Uterus (tissue), 4 donors: ENCODE measurements around the gene NBPF15. TPM values are rescaled to one million over a fixed set of nuclear protein-coding genes. Genes with fewer than 3 reads are reported as not detected.
A peak's percentile ranks its signal among the peaks of the same experiment; 100 is the strongest.
"Not testable (repeated sequence)": the region's sequence is repeated elsewhere in the genome, so short reads cannot be mapped to it uniquely, and the experiment has no call there.

Experiments used
- DNase-seq, 2 donors: peaks; one replicate each; pipeline ENCODE4 v3.0.0-alpha.2; 2019 to 2020
- H3K27ac ChIP-seq, 2 donors: fragments of 200-600 bp; sonication (generic); 1 replicate in 1 of 2; 2 replicates in 1 of 2; pipeline ENCODE4 v1.5.1; 2016 to 2018
- H3K27me3 ChIP-seq, 2 donors: fragments of 200-600 bp; sonication (generic); one replicate each; pipeline ENCODE4 v1.5.1; 2018 to 2019; ENCODE audit warnings: control low read depth in 1 of 2
- H3K36me3 ChIP-seq, 2 donors: fragments of 200-600 bp; sonication (generic); one replicate each; pipeline ENCODE4 v1.5.1; 2019; ENCODE audit warnings: control low read depth in 1 of 2
- H3K4me1 ChIP-seq, 2 donors: fragments of 200-600 bp; sonication (generic); one replicate each; pipeline ENCODE4 v1.5.1; 2018 to 2019; ENCODE audit warnings: control low read depth in 1 of 2
- H3K4me3 ChIP-seq, 2 donors: fragments of 200-600 bp; sonication (generic); 1 replicate in 1 of 2; 2 replicates in 1 of 2; pipeline ENCODE4 v1.5.1; 2018 to 2019; ENCODE audit warnings: mild to moderate bottlenecking in 1 of 2
- H3K9me3 ChIP-seq, 2 donors: fragments of 200-600 bp; sonication (generic); one replicate each; pipeline ENCODE4 v1.5.1; 2019; ENCODE audit warnings: control low read depth in 1 of 2
- POLR2A ChIP-seq, 2 donors: fragments of 450-650 bp; IDR thresholded peaks; one replicate each; pipeline ENCODE4 v1.6.1; 2016; ENCODE audit warnings: antibody characterized with exemption in 2 of 2, mild to moderate bottlenecking in 1 of 2, moderate library complexity in 1 of 2
- intact Hi-C: fragments of 100-400 bp; cut with DNase I; formaldehyde crosslinking; loops from one replicate; pipeline ENCODE4 v1.15.1; 2023; ENCODE audit warnings: low total_unique reads
- total RNA-seq, 4 donors: library from RNA; depleted of rRNA in 3 of 4; stranded (reverse); fragments of >200 nt in 3 of 4; gene quantifications; one replicate each; pipeline versions ENCODE4 v1.1.0 to v1.2.4, GENCODE V29; 2014 to 2023
- donor health status: DM: yes; HTN: yes; CAD: no.

The NBPF15 gene
- 10 to 100 TPM in 3 of 4 donors, 1 to 10 TPM in 1; 8.5 to 57.0 (median 32.4) TPM for total RNA-seq

- Histone ChIP-seq H3K4me3 (peak within 1 kb of the TSS; percentile 58 to 68), H3K27ac (peak within 1 kb of the TSS; percentile 72 to 83)
- H3K9me3 ChIP-seq, H3K4me1 ChIP-seq, intact Hi-C loops, H3K36me3 ChIP-seq, H3K27me3 ChIP-seq: not testable (repeated sequence)
- DNase-seq = peak; percentile 66 to 74
- TF ChIP-seq POLR2A (IDR thresholded peaks at IDR 0.05) = peak in 1 of 2 donors; percentile 29
Measured at GRCh38 chr1:144461136-144461759, at the start of gene NBPF15. Gene NBPF15 (minus strand): TSS chr1:144461669. CDS start chr1:144440003, 21,666 bp downstream.

GRCh38 chr1:144496429-144496828 is 35.0 kb upstream of the NBPF15 start:
- H3K4me3 ChIP-seq, H3K27me3 ChIP-seq, DNase-seq, H3K27ac ChIP-seq, H3K4me1 ChIP-seq, intact Hi-C loops, H3K36me3 ChIP-seq, H3K9me3 ChIP-seq: not testable (repeated sequence)

- H3K4me3 ChIP-seq, H3K9me3 ChIP-seq, H3K36me3 ChIP-seq, H3K4me1 ChIP-seq, intact Hi-C loops, H3K27me3 ChIP-seq, DNase-seq, H3K27ac ChIP-seq: not testable (repeated sequence)
Measured at GRCh38 chr1:144494130-144494529, 32.7 kb upstream of the NBPF15 start.

- H3K36me3 ChIP-seq = not testable (repeated sequence)
Measured at GRCh38 chr1:144490394-144490793, 28.9 kb upstream of the NBPF15 start.

GRCh38 chr1:144487002-144487401 is 25.5 kb upstream of the NBPF15 start:
- H3K27me3 ChIP-seq, intact Hi-C loops, H3K4me3 ChIP-seq, H3K4me1 ChIP-seq, DNase-seq, H3K36me3 ChIP-seq, H3K27ac ChIP-seq, H3K9me3 ChIP-seq: not testable (repeated sequence)

More at GRCh38 chr1:144490394-144490793, 28.9 kb upstream of the NBPF15 start:
- H3K4me1 ChIP-seq, H3K27me3 ChIP-seq, H3K4me3 ChIP-seq, H3K27ac ChIP-seq, DNase-seq, H3K9me3 ChIP-seq, intact Hi-C loops: not testable (repeated sequence)

GRCh38 chr1:144485048-144485993 is 23.9 kb upstream of the NBPF15 start:
- H3K4me1 ChIP-seq, H3K9me3 ChIP-seq, H3K36me3 ChIP-seq, intact Hi-C loops, H3K4me3 ChIP-seq, DNase-seq, H3K27ac ChIP-seq, H3K27me3 ChIP-seq: not testable (repeated sequence)

- H3K4me1 ChIP-seq, H3K4me3 ChIP-seq, H3K9me3 ChIP-seq, intact Hi-C loops, DNase-seq, H3K36me3 ChIP-seq, H3K27ac ChIP-seq, H3K27me3 ChIP-seq: not testable (repeated sequence)
Measured at GRCh38 chr1:144473897-144474296, 12.4 kb upstream of the NBPF15 start.

GRCh38 chr1:144471434-144471833 is 10.0 kb upstream of the NBPF15 start:
- intact Hi-C loops, H3K4me1 ChIP-seq: not testable (repeated sequence)

GRCh38 chr1:144461778-144462177 is 309 bp upstream of the NBPF15 start:
- H3K27ac ChIP-seq, intact Hi-C loops, H3K36me3 ChIP-seq, H3K4me3 ChIP-seq, H3K27me3 ChIP-seq, H3K9me3 ChIP-seq, DNase-seq, H3K4me1 ChIP-seq: not testable (repeated sequence)

More at GRCh38 chr1:144471434-144471833, 10.0 kb upstream of the NBPF15 start:
- H3K27me3 ChIP-seq, H3K4me3 ChIP-seq, H3K9me3 ChIP-seq, DNase-seq, H3K27ac ChIP-seq, H3K36me3 ChIP-seq: not testable (repeated sequence)

GRCh38 chr1:144460686-144461085 is 783 bp downstream of the NBPF15 start:
- H3K4me1 ChIP-seq, H3K9me3 ChIP-seq, H3K27me3 ChIP-seq, DNase-seq, H3K36me3 ChIP-seq, intact Hi-C loops: not testable (repeated sequence)
- peak overlapping the region; percentile 72 to 83 for H3K27ac ChIP-seq
- peak overlapping the region; percentile 58 to 68 for H3K4me3 ChIP-seq

- H3K36me3 ChIP-seq, intact Hi-C loops, H3K9me3 ChIP-seq, DNase-seq, H3K27ac ChIP-seq, H3K4me1 ChIP-seq, H3K27me3 ChIP-seq, H3K4me3 ChIP-seq: not testable (repeated sequence)
Measured at GRCh38 chr1:144442402-144442801, 19.1 kb downstream of the NBPF15 start.

GRCh38 chr1:144439737-144440136 is 21.7 kb downstream of the NBPF15 start:
- DNase-seq, H3K36me3 ChIP-seq, H3K9me3 ChIP-seq, H3K4me1 ChIP-seq, intact Hi-C loops, H3K27me3 ChIP-seq, H3K27ac ChIP-seq, H3K4me3 ChIP-seq: not testable (repeated sequence)
